Measurements from ENCODE around the gene DKK2. TPM values are rescaled to one million over a fixed set of nuclear protein-coding genes. Genes with fewer than 3 reads are reported as not detected.

Gene DKK2
- total and polyA plus RNA-seq, 10 of the 15 experiments (the other 5 are each of a cell fraction or from before 2014, with no cell fraction given): not detected

DNA sequence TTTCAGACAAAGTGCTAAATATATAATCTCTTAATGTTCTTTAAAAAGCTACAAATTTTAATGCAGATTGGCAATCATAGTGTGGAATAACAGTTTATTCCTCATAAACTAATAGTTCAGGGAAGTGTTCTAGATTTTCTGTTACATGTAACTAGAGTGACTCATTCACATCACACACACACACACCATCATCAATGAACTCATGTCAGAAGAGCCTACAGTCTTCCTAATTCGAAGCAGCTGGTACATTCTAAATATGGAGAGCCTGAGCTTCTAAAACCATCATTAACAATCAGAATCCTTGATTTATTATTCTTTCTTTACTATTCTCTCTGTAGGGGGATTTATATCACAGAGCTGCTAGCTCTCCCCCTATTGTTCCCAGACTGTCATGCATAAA is 49.6 kb downstream of the DKK2 start:
- no peak overlapping the region for H3K4me2 ChIP-seq (ENCODE audit: control insufficient read depth, insufficient read depth)
- no peaks in the 10 kb centered on the region for H3K4me1 ChIP-seq (ENCODE audit: control insufficient read depth, insufficient read depth, low read length)
- CTCF ChIA-PET: no interaction called here
- DNase-seq (ENCODE audit: low read depth, low spot score): no peak
- no peaks in the 10 kb centered on the region for H3K36me3 ChIP-seq (ENCODE audit: control insufficient read depth in 2 of 2, insufficient read depth in 2 of 2, low read length in 1 of 2)
- no peak overlapping the region for H3K9ac ChIP-seq (ENCODE audit: control insufficient read depth, insufficient read depth, low read length)
- H2AFZ ChIP-seq (ENCODE audit: control insufficient read depth, low read depth, low read length): no peak overlapping the region
- BruUV-seq (replicated peaks): no TSS peak
- H3K4me3 ChIP-seq: no peak overlapping the region
- H3K27me3 ChIP-seq (replicated peaks in 1 of 2; ENCODE audit: control insufficient read depth in 2 of 2, insufficient read depth in 2 of 2, low read length in 1 of 2): no peaks in the 10 kb centered on the region
- H3K79me2 ChIP-seq (ENCODE audit: control insufficient read depth, insufficient read depth, low read length): no peaks in the 10 kb centered on the region
- RAD21 ChIA-PET (ENCODE audit: unreplicated experiment): no interaction called here
- intact Hi-C loops (cut with micrococcal nuclease; ENCODE audit: unreplicated experiment) (no loop called here), in situ Hi-C loops (cut with MboI) (no loop called here)
- H3K9me3 ChIP-seq (replicated peaks; ENCODE audit: control insufficient read depth, insufficient read depth, low read length): no peaks in the 10 kb centered on the region
- FAIRE-seq: no peak
- H3K27ac ChIP-seq (ENCODE audit: control insufficient read depth, insufficient read depth): no peak overlapping the region
- no peak for ATAC-seq
- SMC1A ChIA-PET (ENCODE audit: uncharacterized antibody, unreplicated experiment): no interaction called here
- WGBS (ENCODE audit: insufficient coverage, insufficient replicate concordance, low lambda C conversion rate, missing lambda C conversion rate): 0% methylated on average over 1 of the region's 1 CpG
- H4K20me1 ChIP-seq (ENCODE audit: control insufficient read depth, insufficient read depth): no peaks in the 10 kb centered on the region
- POLR2A ChIA-PET: no interaction called here
- TF ChIP-seq PAX5 (IDR thresholded peaks at IDR 0.05; ENCODE audit: borderline replicate concordance, low read depth, low read length) (no peak), SREBF1 (IDR thresholded peaks at IDR 0.05; ENCODE audit: low read length) (no peak), RCOR1 (conservative IDR thresholded peaks at IDR 0.05; ENCODE audit: low read depth, low read length) (no peak), RB1 (IDR thresholded peaks at IDR 0.05; ENCODE audit: borderline replicate concordance) (no peak), RAD21 (IDR thresholded peaks at IDR 0.05; ENCODE audit: insufficient read depth, low read depth, low read length) (no peak), KLF5 (IDR thresholded peaks at IDR 0.05; ENCODE audit: partially characterized antibody) (no peak), ZNF217 (IDR thresholded peaks at IDR 0.05) (no peak), YY1 (IDR thresholded peaks at IDR 0.05; ENCODE audit: low read depth, low read length) (no peak), BMI1 (IDR thresholded peaks at IDR 0.05; ENCODE audit: borderline replicate concordance) (no peak), USF2 (IDR thresholded peaks at IDR 0.05; ENCODE audit: borderline replicate concordance, low read depth, low read length) (no peak), KDM1A (IDR thresholded peaks at IDR 0.05; ENCODE audit: borderline replicate concordance) (no peak), STAT3 (IDR thresholded peaks at IDR 0.05; ENCODE audit: low read depth, low read length) (no peak), ATF7 (IDR thresholded peaks at IDR 0.05; ENCODE audit: low read depth) (no peak), HSF1 (IDR thresholded peaks at IDR 0.05; ENCODE audit: low read depth, low read length) (no peak)
- TF ChIP-seq, protein P1, sequence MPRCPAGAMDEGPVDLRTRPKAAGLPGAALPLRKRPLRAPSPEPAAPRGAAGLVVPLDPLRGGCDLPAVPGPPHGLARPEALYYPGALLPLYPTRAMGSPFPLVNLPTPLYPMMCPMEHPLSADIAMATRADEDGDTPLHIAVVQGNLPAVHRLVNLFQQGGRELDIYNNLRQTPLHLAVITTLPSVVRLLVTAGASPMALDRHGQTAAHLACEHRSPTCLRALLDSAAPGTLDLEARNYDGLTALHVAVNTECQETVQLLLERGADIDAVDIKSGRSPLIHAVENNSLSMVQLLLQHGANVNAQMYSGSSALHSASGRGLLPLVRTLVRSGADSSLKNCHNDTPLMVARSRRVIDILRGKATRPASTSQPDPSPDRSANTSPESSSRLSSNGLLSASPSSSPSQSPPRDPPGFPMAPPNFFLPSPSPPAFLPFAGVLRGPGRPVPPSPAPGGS (IDR thresholded peaks at IDR 0.05; ENCODE audit: borderline replicate concordance, insufficient read depth, low read depth, low read length, poor library complexity, severe bottlenecking): no peak
- TF ChIP-seq, protein P2, sequence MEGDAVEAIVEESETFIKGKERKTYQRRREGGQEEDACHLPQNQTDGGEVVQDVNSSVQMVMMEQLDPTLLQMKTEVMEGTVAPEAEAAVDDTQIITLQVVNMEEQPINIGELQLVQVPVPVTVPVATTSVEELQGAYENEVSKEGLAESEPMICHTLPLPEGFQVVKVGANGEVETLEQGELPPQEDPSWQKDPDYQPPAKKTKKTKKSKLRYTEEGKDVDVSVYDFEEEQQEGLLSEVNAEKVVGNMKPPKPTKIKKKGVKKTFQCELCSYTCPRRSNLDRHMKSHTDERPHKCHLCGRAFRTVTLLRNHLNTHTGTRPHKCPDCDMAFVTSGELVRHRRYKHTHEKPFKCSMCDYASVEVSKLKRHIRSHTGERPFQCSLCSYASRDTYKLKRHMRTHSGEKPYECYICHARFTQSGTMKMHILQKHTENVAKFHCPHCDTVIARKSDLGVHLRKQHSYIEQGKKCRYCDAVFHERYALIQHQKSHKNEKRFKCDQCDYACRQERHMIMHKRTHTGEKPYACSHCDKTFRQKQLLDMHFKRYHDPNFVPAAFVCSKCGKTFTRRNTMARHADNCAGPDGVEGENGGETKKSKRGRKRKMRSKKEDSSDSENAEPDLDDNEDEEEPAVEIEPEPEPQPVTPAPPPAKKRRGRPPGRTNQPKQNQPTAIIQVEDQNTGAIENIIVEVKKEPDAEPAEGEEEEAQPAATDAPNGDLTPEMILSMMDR (IDR thresholded peaks at IDR 0.05 in 2 of 3, conservative IDR thresholded peaks at IDR 0.05 in 1 of 3; ENCODE audit: control insufficient read depth in 2 of 3, extremely low read depth in 1 of 3, insufficient read depth in 1 of 3, low read depth in 3 of 3, low read length in 3 of 3): no peak
- TF ChIP-seq, protein P3, sequence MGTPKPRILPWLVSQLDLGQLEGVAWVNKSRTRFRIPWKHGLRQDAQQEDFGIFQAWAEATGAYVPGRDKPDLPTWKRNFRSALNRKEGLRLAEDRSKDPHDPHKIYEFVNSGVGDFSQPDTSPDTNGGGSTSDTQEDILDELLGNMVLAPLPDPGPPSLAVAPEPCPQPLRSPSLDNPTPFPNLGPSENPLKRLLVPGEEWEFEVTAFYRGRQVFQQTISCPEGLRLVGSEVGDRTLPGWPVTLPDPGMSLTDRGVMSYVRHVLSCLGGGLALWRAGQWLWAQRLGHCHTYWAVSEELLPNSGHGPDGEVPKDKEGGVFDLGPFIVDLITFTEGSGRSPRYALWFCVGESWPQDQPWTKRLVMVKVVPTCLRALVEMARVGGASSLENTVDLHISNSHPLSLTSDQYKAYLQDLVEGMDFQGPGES (IDR thresholded peaks at IDR 0.05): no peak

Measured in GM12878 (cell line).